H1 (cell line): Measurements from ENCODE around the gene FAM76B. TPM values are rescaled to one million over a fixed set of nuclear protein-coding genes. Genes with fewer than 3 reads are reported as not detected.

Source experiments
- CTCF ChIA-PET: fragments of 300-600 bp; sonication (Branson Sonifier 250); formaldehyde crosslinking; loops from one replicate; lab custom pipeline; 2021; ENCODE audit not compliant: partially characterized antibody; lab: Charles Lee
- POLR2A ChIA-PET: fragments of 300-600 bp; sonication (Branson Sonifier 250); formaldehyde crosslinking; loops from one replicate; lab custom pipeline; 2021; ENCODE audit warnings: inconsistent platforms; ENCODE audit not compliant: partially characterized antibody; lab: Charles Lee
- DNase-seq, 2 experiments: peaks; one replicate each; pipeline versions ENCODE4 v3.0.0 to v3.0.0-alpha.2; 2010 to 2022; ENCODE audit warnings: low spot score in 2 of 2, low read depth in 1 of 2, mixed read lengths in 1 of 2
- FAIRE-seq: peaks from 2 replicates; lab custom pipeline; 2011; peaks lifted over from hg19 to GRCh38; lab: Jason Lieb, UNC
- H2AFZ ChIP-seq: 2 replicates; pipeline ENCODE4 v1.8.1; 2012; ENCODE audit warnings: low read length, inconsistent platforms
- H2AK5ac ChIP-seq: 2 replicates; pipeline ENCODE4 v1.6.1; 2013; ENCODE audit warnings: low read depth, low read length
- H2BK120ac ChIP-seq: replicated peaks from 2 replicates; pipeline ENCODE3; 2013; ENCODE audit warnings: low read depth, low read length, inconsistent platforms
- H2BK12ac ChIP-seq: 2 replicates; pipeline ENCODE4 v1.6.1; 2013; ENCODE audit warnings: low read depth, low read length
- H2BK15ac ChIP-seq: 2 replicates; pipeline ENCODE4 v1.6.1; 2013; ENCODE audit warnings: low read length
- H2BK20ac ChIP-seq: 2 replicates; pipeline ENCODE4 v1.6.1; 2013; ENCODE audit warnings: low read length
- H2BK5ac ChIP-seq: 2 replicates; pipeline ENCODE4 v1.6.1; 2013; ENCODE audit warnings: low read depth, low read length
- H3K14ac ChIP-seq: 2 replicates; pipeline ENCODE4 v1.6.1; 2013; ENCODE audit warnings: inconsistent platforms; ENCODE audit not compliant: insufficient read length
- H3K18ac ChIP-seq: 2 replicates; pipeline ENCODE4 v1.6.1; 2013; ENCODE audit warnings: low read length; ENCODE audit errors: extremely low read depth
- H3K23ac ChIP-seq: 2 replicates; pipeline ENCODE4 v1.6.1; 2013; ENCODE audit warnings: inconsistent platforms; ENCODE audit not compliant: insufficient read length
- H3K23me2 ChIP-seq: 2 replicates; pipeline ENCODE4 v1.6.1; 2013; ENCODE audit warnings: low read depth, low read length
- H3K27ac ChIP-seq: 2 replicates; pipeline ENCODE4 v1.6.1; 2011; ENCODE audit warnings: low read depth, low read length, inconsistent platforms
- H3K27me3 ChIP-seq, 4 experiments: replicated peaks in 1 of 4; 1 replicate in 1 of 4; 2 replicates in 3 of 4; pipeline versions ENCODE4 v1.6.1 to v1.8.1; 2011 to 2013; ENCODE audit warnings: low read length in 3 of 4, mild to moderate bottlenecking in 3 of 4, inconsistent platforms in 2 of 4, mixed read lengths in 2 of 4, moderate library complexity in 1 of 4; ENCODE audit not compliant: control insufficient read depth in 3 of 4, insufficient read depth in 3 of 4; ENCODE audit errors: extremely low read depth in 1 of 4
- H3K36me3 ChIP-seq, 4 experiments: 2 replicates each; pipeline versions ENCODE4 v1.6.1 to v1.8.1; 2011 to 2013; ENCODE audit warnings: mild to moderate bottlenecking in 4 of 4, low read length in 3 of 4, moderate library complexity in 2 of 4, control low read depth in 1 of 4, inconsistent platforms in 1 of 4; ENCODE audit not compliant: insufficient read depth in 4 of 4, control insufficient read depth in 2 of 4
- H3K4ac ChIP-seq: replicated peaks from 2 replicates; pipeline ENCODE3; 2013; ENCODE audit warnings: low read length, low read depth, mixed read lengths, inconsistent platforms; ENCODE audit not compliant: insufficient read length
- H3K4me1 ChIP-seq, 4 experiments: replicated peaks in 1 of 4; 1 replicate in 1 of 4; 2 replicates in 3 of 4; pipeline versions ENCODE4 v1.6.1 to v1.8.1; 2011 to 2013; ENCODE audit warnings: low read length in 3 of 4, inconsistent platforms in 2 of 4, mixed read lengths in 1 of 4; ENCODE audit not compliant: insufficient read depth in 4 of 4, control insufficient read depth in 3 of 4
- H3K4me2 ChIP-seq, 2 experiments: 2 replicates each; pipeline versions ENCODE4 v1.6.1 to v1.8.1; 2011 to 2013; ENCODE audit warnings: low read depth in 2 of 2, low read length in 2 of 2, control low read depth in 1 of 2, inconsistent platforms in 1 of 2, mild to moderate bottlenecking in 1 of 2; ENCODE audit not compliant: insufficient read depth in 1 of 2
- H3K4me3 ChIP-seq, 4 experiments: fragments of 200-600, 300-600 bp in 1 of 4; sonication (generic), shearing (Covaris generic), sonication (Bioruptor Twin) in 1 of 4; 2 replicates each; pipeline versions ENCODE4 v1.5.1 to v1.8.1; 2011 to 2016; ENCODE audit warnings: low read length in 4 of 4, low read depth in 3 of 4, control low read depth in 2 of 4, inconsistent platforms in 2 of 4, mild to moderate bottlenecking in 2 of 4, mixed read lengths in 1 of 4, moderate library complexity in 1 of 4; ENCODE audit not compliant: insufficient read depth in 2 of 4; ENCODE audit errors: extremely low read depth in 1 of 4
- H3K56ac ChIP-seq: replicated peaks from 2 replicates; pipeline ENCODE3; 2013; ENCODE audit warnings: low read depth, mild to moderate bottlenecking, mixed read lengths, low read length, inconsistent platforms; ENCODE audit not compliant: insufficient read length
- H3K79me1 ChIP-seq: 2 replicates; pipeline ENCODE4 v1.6.1; 2013; ENCODE audit warnings: low read depth, low read length, control low read depth
- H3K79me2 ChIP-seq, 2 experiments: 2 replicates each; pipeline versions ENCODE4 v1.6.1 to v1.8.1; 2012 to 2013; ENCODE audit warnings: low read length in 2 of 2, mild to moderate bottlenecking in 2 of 2, inconsistent platforms in 1 of 2; ENCODE audit not compliant: insufficient read depth in 2 of 2, control insufficient read depth in 1 of 2
- H3K9ac ChIP-seq, 4 experiments: replicated peaks in 1 of 4; 1 replicate in 1 of 4; 2 replicates in 3 of 4; pipeline versions ENCODE4 v1.6.1 to v1.8.1; 2011 to 2013; ENCODE audit warnings: low read depth in 3 of 4, low read length in 3 of 4, control low read depth in 2 of 4, mild to moderate bottlenecking in 2 of 4, moderate library complexity in 2 of 4, inconsistent platforms in 1 of 4; ENCODE audit errors: extremely low read depth in 1 of 4
- H3K9me3 ChIP-seq, 2 experiments: 2 replicates each; pipeline versions ENCODE4 v1.6.1 to v1.8.1; 2012 to 2013; ENCODE audit warnings: mild to moderate bottlenecking in 2 of 2, moderate library complexity in 2 of 2, control low read depth in 1 of 2, inconsistent platforms in 1 of 2, low read depth in 1 of 2, low read length in 1 of 2, mixed read lengths in 1 of 2; ENCODE audit not compliant: insufficient read depth in 2 of 2
- H4K20me1 ChIP-seq, 2 experiments: replicated peaks in 1 of 2; 2 replicates each; pipeline versions ENCODE3 to v1.8.1; 2011 to 2013; ENCODE audit warnings: inconsistent platforms in 2 of 2, low read length in 2 of 2, mild to moderate bottlenecking in 1 of 2; ENCODE audit not compliant: insufficient read depth in 2 of 2, control insufficient read depth in 1 of 2
- H4K5ac ChIP-seq: 2 replicates; pipeline ENCODE4 v1.6.1; 2013; ENCODE audit warnings: low read length, low read depth, mixed read lengths, inconsistent platforms; ENCODE audit not compliant: insufficient read length
- H4K8ac ChIP-seq: 2 replicates; pipeline ENCODE4 v1.8.0; 2013; ENCODE audit warnings: mild to moderate bottlenecking, moderate library complexity, low read length, inconsistent platforms; ENCODE audit not compliant: insufficient read depth; ENCODE audit errors: extremely low read depth
- H4K91ac ChIP-seq: replicated peaks from 2 replicates; pipeline ENCODE3; 2013; ENCODE audit warnings: low read length, mixed read lengths, inconsistent platforms; ENCODE audit not compliant: insufficient read length
- BRCA1 ChIP-seq: IDR thresholded peaks from 2 replicates; pipeline ENCODE4 v1.6.1; 2012; ENCODE audit warnings: low read depth, low read length, improper control_type of control experiment
- CHD2 ChIP-seq: IDR thresholded peaks from 2 replicates; pipeline ENCODE4 v1.6.1; 2012; ENCODE audit warnings: low read length, improper control_type of control experiment
- CTCF ChIP-seq, 3 experiments: IDR thresholded peaks; 1 replicate in 2 of 3; 2 replicates in 1 of 3; pipeline versions ENCODE4 v1.5.1 to v1.6.1; 2011; ENCODE audit warnings: low read length in 3 of 3, mild to moderate bottlenecking in 3 of 3, inconsistent platforms in 2 of 3, low read depth in 1 of 3, moderate library complexity in 1 of 3; ENCODE audit not compliant: insufficient read depth in 1 of 3; ENCODE audit errors: control extremely low read depth in 1 of 3
- POLR2AphosphoS5 ChIP-seq: IDR thresholded peaks from 2 replicates; pipeline ENCODE4 v1.6.1; 2011; ENCODE audit warnings: low read depth, low read length
- RAD21 ChIP-seq, 2 experiments: IDR thresholded peaks in 1 of 2; conservative IDR thresholded peaks in 1 of 2; 2 replicates each; pipeline ENCODE4 v1.6.1; 2011; ENCODE audit warnings: low read depth in 2 of 2, low read length in 2 of 2, improper control_type of control experiment in 1 of 2, inconsistent platforms in 1 of 2, mild to moderate bottlenecking in 1 of 2, moderate library complexity in 1 of 2
- SAP30 ChIP-seq: fragments of 300-600 bp; sonication (generic); IDR thresholded peaks from 2 replicates; pipeline ENCODE4 v1.7.1; 2012; ENCODE audit warnings: low read length, moderate library complexity, mild to moderate bottlenecking, inconsistent platforms; ENCODE audit not compliant: insufficient read depth, insufficient replicate concordance
- TAF1 ChIP-seq: IDR thresholded peaks from 2 replicates; pipeline ENCODE4 v1.6.1; 2011; ENCODE audit warnings: mild to moderate bottlenecking, low read depth, low read length
- USF2 ChIP-seq: IDR thresholded peaks from 2 replicates; pipeline ENCODE4 v1.6.1; 2011; ENCODE audit warnings: low read length, improper control_type of control experiment
- WGBS, 2 experiments: shearing (Covaris generic) in 1 of 2; methylation state at CpG; one replicate each; pipeline versions ENCODE4 v1.1.6 to v1.1.7; 2013 to 2015; ENCODE audit warnings: low lambda C conversion rate in 2 of 2, mixed read lengths in 2 of 2, inconsistent platforms in 1 of 2, low coverage in 1 of 2, missing lambda C conversion rate in 1 of 2; ENCODE audit not compliant: insufficient replicate concordance in 2 of 2, insufficient coverage in 1 of 2, insufficient read length in 1 of 2; ENCODE audit errors: extremely low coverage in 1 of 2, missing lambda C conversion rate in 1 of 2; 5-methylcytosine and 5-hydroxymethylcytosine counted together
- polyA plus RNA-seq, 7 experiments: library from polyadenylated mRNA; depleted of rRNA in 3 of 7; stranded (reverse) in 5 of 7; unstranded in 2 of 7; fragments of >200 nt in 5 of 7; fragments of 200-250 nt in 2 of 7; gene quantifications; 1 replicate in 5 of 7; 2 replicates in 1 of 7; 4 replicates in 1 of 7; pipeline versions ENCODE4 v1.2.1 to v1.2.3, GENCODE V29; 2011 to 2013; ENCODE audit warnings: missing spikeins in 2 of 7, mixed read lengths in 2 of 7
- total RNA-seq: library from RNA; stranded (reverse); fragmentation: NEBNext Ultra II Directional; extraction: Animal tissue kit (Norgen Biotek cat#: 25700); gene quantifications from 2 replicates; pipeline ENCODE4 v1.2.1, GENCODE V29; 2021

The FAM76B gene
- total and polyA plus RNA-seq, 2 of the 8 experiments (the other 6 are each of a cell fraction or from before 2014, with no cell fraction given): 11.0 to 22.3 TPM

- Histone ChIP-seq H4K20me1 (peaks cover 0 to 7% of the 10 kb centered on the region in 2 experiments), H2BK12ac (no peak overlapping the region), H4K8ac (peak overlapping the region; percentile 95), H4K5ac (peak overlapping the region; percentile 55), H2BK15ac (no peak overlapping the region), H3K56ac (peak overlapping the region; percentile 47), H3K23ac (no peak overlapping the region), H3K79me2 (peaks cover 15 to 49% of the 10 kb centered on the region in 2 experiments), H3K4me3 (peak overlapping the region; percentile 84 to 95 (median 92)), H3K36me3 (peaks cover 6 to 31% (median 15%) of the 10 kb centered on the region in 4 experiments; a peak in 6 of 8 replicates), H2AK5ac (no peak overlapping the region), H2BK20ac (no peak overlapping the region), H2BK120ac (no peak overlapping the region), H3K9ac (peak overlapping the region; percentile 93 to 99 (median 98)), H3K27me3 (no peaks in the 10 kb centered on the region), H3K14ac (no peak overlapping the region), H4K91ac (no peak overlapping the region), H3K79me1 (no peaks in the 10 kb centered on the region), H2BK5ac (peak overlapping the region; percentile 97), H3K9me3 (no peaks in the 10 kb centered on the region), H2AFZ (no peak overlapping the region), H3K18ac (no peak overlapping the region), H3K27ac (peak overlapping the region; percentile 98), H3K4me1 (peaks cover 0 to 9% (median 0%) of the 10 kb centered on the region in 4 experiments; a peak in 1 of 7 replicates), H3K4ac (no peak overlapping the region), H3K4me2 (peak overlapping the region; percentile 68 to 76), H3K23me2 (peaks cover 6% of the 10 kb centered on the region)
- WGBS, 2 experiments: 3% methylated on average over 25 of the region's 34 CpGs; no CpG with 5 or more reads in 1 of the 2 experiments
- ChIA-PET CTCF (interaction anchor here (0.6 to 1.5 kb wide), 10 partner anchors 9 to 646 kb away, joined by 3 to 6 read pairs (median 4); no protein-coding TSS in a partner anchor), POLR2A (interaction anchor here (0.8 to 2.9 kb wide), 12 partner anchors 11 to 639 kb away, joined by 3 to 20 read pairs (median 4); partner anchors contain the start of genes CCDC82 and JRKL)
- FAIRE-seq (no peak), DNase-seq (peak in 1 of 2 experiments; percentile 2)
- TF ChIP-seq TAF1 (peak; percentile 63; the same call in 1 of the 2 replicates), BRCA1 (no peak), RAD21 (IDR thresholded peaks at IDR 0.05 in 1 of 2, conservative IDR thresholded peaks at IDR 0.05 in 1 of 2; ENCODE audit: low read depth in 2 of 2, low read length in 2 of 2) (peak; percentile 12 to 13; a peak in 1 of 4 replicates), SAP30 (peak; percentile 59), USF2 (no peak), POLR2AphosphoS5 (no peak; the same call in 1 of the 2 replicates), CHD2 (no peak), CTCF (IDR thresholded peaks at IDR 0.05; ENCODE audit: control extremely low read depth in 1 of 3, insufficient read depth in 1 of 3, low read depth in 1 of 3, low read length in 3 of 3) (peak; percentile 31 to 49 (median 42); a peak in 3 of 4 replicates)
These were observed 569 bp downstream of the FAM76B start for GRCh38 chr11:95788921-95789505.
